BLaER1 treated with 17β-estradiol and CSF1 and Interleukin-3, amounts not matched to agents 10 nM and 100 nM (cell line): ENCODE results near the gene SNHG17.

Experiments used
- H3K27ac ChIP-seq, 11 experiments: shearing (Covaris generic); formaldehyde crosslinking; 2 replicates each; pipeline ENCODE4 v1.8.1; 2022
- H3K27me3 ChIP-seq, 11 experiments: shearing (Covaris generic); formaldehyde crosslinking; 2 replicates each; pipeline ENCODE4 v1.8.1; 2022
- H3K36me3 ChIP-seq, 11 experiments: shearing (Covaris generic); formaldehyde crosslinking; 2 replicates each; pipeline ENCODE4 v1.8.1; 2022
- H3K4me1 ChIP-seq, 10 experiments: shearing (Covaris generic); formaldehyde crosslinking; 2 replicates each; pipeline ENCODE4 v1.8.1; 2022
- H3K4me2 ChIP-seq, 11 experiments: shearing (Covaris generic); formaldehyde crosslinking; 2 replicates each; pipeline ENCODE4 v1.8.1; 2022
- H3K4me3 ChIP-seq, 10 experiments: shearing (Covaris generic); formaldehyde crosslinking; 2 replicates each; pipeline ENCODE4 v1.8.1; 2022
- H3K9ac ChIP-seq, 11 experiments: shearing (Covaris generic); formaldehyde crosslinking; 2 replicates each; pipeline ENCODE4 v1.8.1; 2022
- H3K9me3 ChIP-seq, 11 experiments: shearing (Covaris generic); formaldehyde crosslinking; replicated peaks in 1 of 11; 2 replicates each; pipeline ENCODE4 v1.8.1; 2022
- H4K20me1 ChIP-seq, 11 experiments: shearing (Covaris generic); formaldehyde crosslinking; 2 replicates each; pipeline ENCODE4 v1.8.1; 2022
- Cebpa-rat ChIP-seq, 11 experiments: shearing (Covaris generic); IDR thresholded peaks; 2 replicates each; pipeline ENCODE4 v1.8.1; 2022

Gene SNHG17

DNA sequence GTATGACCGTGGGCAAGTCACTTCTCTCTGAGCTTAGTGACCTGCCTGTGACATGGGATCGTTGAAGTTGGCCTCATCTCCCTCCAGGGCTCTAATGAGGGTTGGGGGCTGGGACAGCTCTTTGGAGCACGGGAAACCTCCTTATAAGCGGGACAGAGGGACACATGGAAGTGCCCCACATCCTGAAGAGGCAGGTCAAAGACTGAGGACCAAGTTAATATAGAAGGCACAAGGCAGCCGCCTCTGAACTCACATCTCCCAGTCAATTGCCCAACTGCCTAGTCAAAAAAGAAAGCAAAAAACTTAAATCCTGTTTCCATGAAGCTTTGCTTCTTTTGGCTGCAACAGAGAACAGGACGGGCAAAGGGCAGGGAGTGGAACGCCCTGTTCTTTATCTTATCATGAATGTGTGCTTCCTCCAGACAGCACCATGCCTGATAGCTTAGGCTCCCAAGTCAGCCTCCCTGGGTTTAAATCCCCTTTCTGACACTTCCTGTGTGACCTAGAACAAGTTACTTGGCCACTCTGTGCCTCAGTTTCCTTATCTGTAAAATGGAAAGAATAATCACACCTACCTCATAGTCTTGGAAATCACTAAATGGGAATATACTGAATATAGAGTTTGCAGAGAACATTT, 61.8 kb downstream of the SNHG17 start:
- no peak for TF ChIP-seq Cebpa-rat (IDR thresholded peaks at IDR 0.05)
- Histone ChIP-seq H3K4me1 (no peaks in the 10 kb centered on the region), H3K4me2 (no peak overlapping the region), H3K27ac (no peak overlapping the region), H3K27me3 (no peaks in the 10 kb centered on the region), H4K20me1 (no peaks in the 10 kb centered on the region), H3K4me3 (no peak overlapping the region), H3K36me3 (no peaks in the 10 kb centered on the region), H3K9ac (no peak overlapping the region), H3K9me3 (no peaks in the 10 kb centered on the region)

DNA sequence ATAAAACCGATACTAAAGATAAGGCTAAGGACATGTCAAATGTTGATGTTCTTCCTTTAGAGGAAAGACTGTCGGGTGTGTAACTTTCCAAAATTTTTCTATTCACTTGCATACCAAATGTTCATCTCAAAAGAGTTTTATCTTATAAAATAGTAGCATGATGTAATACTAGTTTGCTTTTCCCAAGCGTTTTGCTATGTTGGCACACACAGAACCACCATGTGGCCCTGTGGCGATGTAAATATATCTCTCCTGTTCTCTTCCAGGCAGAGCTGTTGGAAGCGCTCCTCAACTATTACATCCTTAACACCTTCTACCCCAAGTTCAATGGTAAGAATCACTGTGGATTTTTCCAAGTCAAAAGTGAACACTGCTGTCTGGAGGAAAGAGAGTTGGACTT, 62.3 kb downstream of the SNHG17 start:
- H3K4me1 ChIP-seq: no peaks in the 10 kb centered on the region
- H3K36me3 ChIP-seq: no peaks in the 10 kb centered on the region
- no peak overlapping the region for H3K4me3 ChIP-seq
- H3K27ac ChIP-seq: no peak overlapping the region
- no peak for TF ChIP-seq Cebpa-rat (IDR thresholded peaks at IDR 0.05)
- no peaks in the 10 kb centered on the region for H3K27me3 ChIP-seq
- H3K4me2 ChIP-seq: no peak overlapping the region
- H3K9ac ChIP-seq: no peak overlapping the region
- no peaks in the 10 kb centered on the region for H4K20me1 ChIP-seq
- H3K9me3 ChIP-seq: no peaks in the 10 kb centered on the region
